ENCODE data around the gene SPON2. TPM values are rescaled to one million over a fixed set of nuclear protein-coding genes. Genes with fewer than 3 reads are reported as not detected.

The SPON2 gene
- total RNA-seq, 1 donor from 2014 or later = 149 TPM

DNA sequence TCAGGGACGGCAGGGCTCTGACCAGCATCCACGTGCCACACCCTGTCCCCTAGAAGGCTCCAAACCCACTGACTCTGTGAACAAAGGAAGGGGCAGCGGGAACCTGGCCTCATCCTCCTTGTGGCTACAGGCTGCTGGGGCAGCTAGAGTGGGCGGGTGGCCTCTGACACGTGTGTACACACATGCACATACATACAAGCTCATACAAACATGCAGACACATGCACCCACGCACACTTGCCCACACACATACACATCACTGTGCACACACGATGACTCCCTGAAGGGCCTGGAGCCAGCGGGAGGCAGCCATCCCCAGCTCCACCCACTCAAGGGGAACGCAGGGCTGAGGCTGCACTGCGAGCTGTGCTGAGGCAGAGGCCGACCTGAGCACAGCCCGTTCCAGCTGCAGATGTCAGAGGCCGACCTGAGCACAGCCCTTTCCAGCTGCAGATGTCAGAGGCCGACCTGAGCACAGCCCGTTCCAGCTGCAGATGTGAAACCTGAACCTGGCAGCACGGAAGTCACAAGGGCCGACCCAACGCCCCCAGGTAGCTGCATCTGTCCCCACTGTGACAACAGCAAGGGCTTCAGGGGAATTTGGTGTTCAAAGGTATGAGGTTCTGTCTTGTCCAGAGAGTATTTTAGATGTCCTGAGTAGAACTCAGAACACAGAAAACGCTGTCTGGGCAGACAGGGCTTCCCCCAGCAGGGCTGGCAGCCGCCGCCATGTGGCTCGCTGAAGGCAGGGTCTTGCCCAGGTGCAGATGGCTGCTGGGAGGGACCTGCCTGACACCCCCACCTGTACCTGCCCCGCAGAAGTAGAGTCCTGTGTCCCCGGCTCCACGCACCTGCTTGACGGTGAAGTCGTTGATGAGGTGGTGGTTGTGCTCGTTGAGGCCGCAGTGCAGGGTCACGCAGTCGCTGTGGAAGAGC lies 43.0 kb upstream of the SPON2 start:
- Mint-ChIP-seq H3K4me1 (ENCODE audit: unreplicated experiment) (peaks cover 17% of the 10 kb centered on the region), H3K27me3 (ENCODE audit: unreplicated experiment) (no peaks in the 10 kb centered on the region), H3K36me3 (ENCODE audit: unreplicated experiment) (peaks cover 21% of the 10 kb centered on the region), H3K27ac (ENCODE audit: unreplicated experiment) (no peak overlapping the region), H3K4me3 (ENCODE audit: unreplicated experiment) (no peak overlapping the region), H3K9me3 (ENCODE audit: unreplicated experiment) (no peaks in the 10 kb centered on the region)
- no peak for DNase-seq (ENCODE audit: extremely low spot score, unreplicated experiment)
- TF ChIP-seq CTCF (IDR thresholded peaks at IDR 0.05) = no peak

DNA sequence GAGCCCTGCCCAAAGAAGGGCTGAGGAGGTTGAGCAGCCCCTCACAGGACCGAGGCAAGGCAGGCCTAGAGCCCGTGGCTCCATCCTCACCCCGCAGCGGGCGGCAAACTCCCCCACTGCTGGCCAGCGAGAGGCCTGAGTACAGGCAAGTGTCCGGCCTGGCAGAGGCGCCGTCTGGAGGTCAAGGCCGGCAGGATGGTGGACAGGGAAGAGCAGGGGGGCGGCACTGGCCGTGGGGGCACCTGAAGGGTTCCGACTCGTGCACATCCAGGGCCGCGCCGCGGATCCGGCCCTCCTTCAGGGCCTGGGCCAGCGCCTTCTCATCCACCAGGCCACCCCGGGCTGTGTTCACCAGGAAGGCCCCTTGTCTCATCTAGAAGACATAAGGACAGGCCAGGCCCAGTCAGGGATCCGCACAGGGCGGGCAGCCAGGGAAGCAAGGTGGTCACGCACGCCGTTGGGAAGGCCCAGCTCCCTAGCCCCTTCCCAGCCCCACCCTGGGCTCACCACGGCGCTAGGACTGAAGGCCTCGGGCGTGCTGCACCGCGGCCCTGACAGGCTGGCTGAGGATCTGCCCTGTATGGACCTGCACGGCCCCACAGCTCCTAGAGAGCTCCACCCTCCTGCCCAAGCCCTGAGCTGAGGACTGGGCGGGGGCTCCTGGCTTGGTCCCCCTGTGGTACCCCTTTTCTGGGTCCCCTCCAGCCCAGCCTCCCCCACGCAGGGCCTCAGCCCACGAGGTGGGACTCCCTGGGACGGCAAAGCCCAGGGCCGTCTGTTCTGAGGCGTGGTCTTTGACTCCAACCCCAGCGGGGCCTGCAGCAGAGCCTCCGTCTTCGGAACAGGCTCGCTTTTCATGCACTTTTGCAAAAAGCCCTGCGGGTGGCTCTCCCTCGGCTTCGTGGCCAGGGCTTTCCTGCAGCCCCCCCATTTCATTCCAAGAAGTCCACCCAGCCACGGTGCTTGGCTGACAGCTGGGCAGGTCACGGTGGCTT lies 42.0 kb upstream of the SPON2 start:
- no peak for TF ChIP-seq CTCF (IDR thresholded peaks at IDR 0.05)
- DNase-seq (ENCODE audit: extremely low spot score, unreplicated experiment) = no peak

DNA sequence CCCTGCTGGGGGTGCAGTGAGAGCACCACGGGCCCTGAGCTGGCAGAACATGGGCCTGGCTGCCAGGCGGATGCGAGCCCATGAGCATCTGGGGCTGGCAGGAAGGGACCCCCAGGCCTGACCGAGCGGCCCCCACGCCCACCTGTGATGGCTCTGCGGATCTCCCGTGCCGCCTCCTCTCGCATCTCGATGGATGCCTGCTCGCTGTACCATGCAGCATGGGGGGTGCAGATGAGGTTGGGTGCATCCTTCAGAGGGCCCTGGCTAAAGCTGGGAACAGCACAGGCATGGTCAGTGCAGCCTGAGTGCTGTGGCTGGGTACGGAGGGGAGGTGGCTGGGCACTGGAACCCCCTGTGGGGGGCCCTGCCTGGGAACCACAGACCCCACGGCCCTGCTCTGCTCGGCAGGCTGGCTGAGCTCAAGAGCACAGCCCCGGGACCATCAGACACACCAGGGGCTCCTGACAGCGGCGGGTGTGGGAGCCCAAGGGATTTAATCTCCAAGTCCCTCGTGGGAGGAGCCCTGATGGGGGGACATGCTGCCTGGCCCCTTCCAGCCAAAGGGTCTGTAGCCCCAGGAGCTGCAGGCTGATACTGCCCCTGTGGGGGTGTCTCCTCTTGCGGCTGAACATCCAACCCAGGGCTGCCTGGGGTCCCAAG lies 41.1 kb upstream of the SPON2 start:
- no peaks in the 10 kb centered on the region for H3K9me3 Mint-ChIP-seq (ENCODE audit: unreplicated experiment)
- H3K27ac Mint-ChIP-seq (ENCODE audit: unreplicated experiment) = no peak overlapping the region
- H3K4me1 Mint-ChIP-seq (ENCODE audit: unreplicated experiment) = peaks cover 35% of the 10 kb centered on the region
- peaks cover 16% of the 10 kb centered on the region for H3K36me3 Mint-ChIP-seq (ENCODE audit: unreplicated experiment)
- TF ChIP-seq CTCF (IDR thresholded peaks at IDR 0.05) = no peak
- no peak overlapping the region for H3K4me3 Mint-ChIP-seq (ENCODE audit: unreplicated experiment)
- DNase-seq (ENCODE audit: extremely low spot score, unreplicated experiment) = no peak
- no peaks in the 10 kb centered on the region for H3K27me3 Mint-ChIP-seq (ENCODE audit: unreplicated experiment)

More for the DNA sequence above, 42.0 kb upstream of the SPON2 start:
- Mint-ChIP-seq H3K36me3 (ENCODE audit: unreplicated experiment) (peaks cover 20% of the 10 kb centered on the region), H3K4me1 (ENCODE audit: unreplicated experiment) (peaks cover 27% of the 10 kb centered on the region), H3K9me3 (ENCODE audit: unreplicated experiment) (no peaks in the 10 kb centered on the region), H3K27ac (ENCODE audit: unreplicated experiment) (no peak overlapping the region), H3K4me3 (ENCODE audit: unreplicated experiment) (no peak overlapping the region), H3K27me3 (ENCODE audit: unreplicated experiment) (no peaks in the 10 kb centered on the region)

DNA sequence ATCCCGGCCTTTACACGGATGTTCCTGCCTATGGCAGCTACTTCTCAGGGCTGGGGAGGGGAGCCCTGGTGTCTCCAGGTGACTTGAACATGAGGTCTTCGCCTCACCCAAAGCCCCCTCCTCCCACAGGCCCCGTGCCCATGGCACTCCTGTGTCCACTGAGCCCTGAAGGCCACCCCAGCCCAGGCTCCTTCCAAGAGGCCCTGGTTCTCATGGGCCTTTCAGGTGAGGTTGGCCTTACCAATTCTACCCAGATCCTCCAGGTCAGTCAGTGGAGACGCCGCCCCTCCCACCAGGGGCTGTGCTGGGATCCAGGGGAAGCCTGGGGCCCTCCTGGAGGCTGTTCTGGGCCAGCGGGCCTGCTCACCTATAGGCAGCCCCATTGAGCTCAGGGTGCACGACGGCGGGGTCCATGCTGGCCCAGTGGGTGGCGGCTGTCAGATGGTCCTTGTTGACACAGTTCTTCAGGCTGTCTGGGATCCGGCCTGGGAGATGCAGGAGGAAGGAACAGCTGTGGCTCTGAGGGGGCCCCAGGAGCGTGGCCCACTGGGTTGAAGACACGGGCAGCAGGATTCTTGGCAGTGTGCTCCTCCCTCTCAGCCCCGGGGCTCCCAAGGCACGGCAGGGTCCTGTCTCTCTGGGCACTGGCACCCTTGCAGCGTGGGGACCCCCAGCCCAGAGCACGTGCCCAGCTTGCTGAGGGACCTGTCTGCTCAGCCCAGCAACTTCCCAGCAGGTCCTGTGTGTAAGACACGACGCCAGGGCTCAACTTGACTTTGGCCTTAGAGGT lies 40.4 kb upstream of the SPON2 start:
- no peaks in the 10 kb centered on the region for H3K9me3 Mint-ChIP-seq (ENCODE audit: unreplicated experiment)
- H3K36me3 Mint-ChIP-seq (ENCODE audit: unreplicated experiment) = peaks cover 10% of the 10 kb centered on the region
- DNase-seq (ENCODE audit: extremely low spot score, unreplicated experiment) = no peak
- peaks cover 41% of the 10 kb centered on the region for H3K4me1 Mint-ChIP-seq (ENCODE audit: unreplicated experiment)
- no peaks in the 10 kb centered on the region for H3K27me3 Mint-ChIP-seq (ENCODE audit: unreplicated experiment)
- no peak overlapping the region for H3K27ac Mint-ChIP-seq (ENCODE audit: unreplicated experiment)
- TF ChIP-seq CTCF (IDR thresholded peaks at IDR 0.05) = no peak
- H3K4me3 Mint-ChIP-seq (ENCODE audit: unreplicated experiment) = no peak overlapping the region

Measured in osteocyte (in vitro differentiated cells).